Skeletal muscle satellite cell (primary cell): Measurements from ENCODE around the gene PGPEP1.
"Not testable (repeated sequence)": the region's sequence is repeated elsewhere in the genome, so short reads cannot be mapped to it uniquely, and the experiment has no call there.

Source experiments
- H3K27me3 ChIP-seq: 2 replicates; pipeline ENCODE4 v1.7.0; 2013; ENCODE audit warnings: low read length; ENCODE audit not compliant: control insufficient read depth, insufficient read depth
- H3K36me3 ChIP-seq: 2 replicates; pipeline ENCODE4 v1.7.0; 2013; ENCODE audit warnings: mild to moderate bottlenecking, control low read depth, low read length; ENCODE audit not compliant: insufficient read depth
- H3K4me1 ChIP-seq: 2 replicates; pipeline ENCODE4 v1.7.0; 2013; ENCODE audit warnings: low read length; ENCODE audit not compliant: control insufficient read depth, insufficient read depth
- H3K4me2 ChIP-seq: 2 replicates; pipeline ENCODE4 v1.7.0; 2013; ENCODE audit warnings: mild to moderate bottlenecking, low read length
- H3K4me3 ChIP-seq: 2 replicates; pipeline ENCODE4 v1.7.0; 2013; ENCODE audit warnings: low read length
- H3K9ac ChIP-seq: 2 replicates; pipeline ENCODE4 v1.7.0; 2013; ENCODE audit warnings: mild to moderate bottlenecking, low read depth, low read length, moderate library complexity
- H3K9me3 ChIP-seq: replicated peaks from 2 replicates; pipeline ENCODE4 v1.7.0; 2013; ENCODE audit warnings: mild to moderate bottlenecking, control low read depth, low read length

Gene PGPEP1

GRCh38 chr19:18322318-18322758 is 18.1 kb upstream of the PGPEP1 start:
- H3K27me3 ChIP-seq: no peaks in the 10 kb centered on the region
- H3K4me2 ChIP-seq: peak overlapping the region; percentile 89
- peaks cover 4% of the 10 kb centered on the region for H3K36me3 ChIP-seq
- H3K4me1 ChIP-seq: peaks cover 20% of the 10 kb centered on the region
- peak overlapping the region; percentile 92 for H3K9ac ChIP-seq
- peak overlapping the region; percentile 79 for H3K4me3 ChIP-seq
- no peaks in the 10 kb centered on the region for H3K9me3 ChIP-seq

- H3K4me3 ChIP-seq: peak within 1 kb of the TSS; percentile 79
- H3K9me3 ChIP-seq: no peaks in the 10 kb centered on the region
- peak within 1 kb of the TSS; percentile 89 for H3K4me2 ChIP-seq
- peak within 1 kb of the TSS; percentile 92 for H3K9ac ChIP-seq
- peaks cover 4% of the 10 kb centered on the region for H3K36me3 ChIP-seq
- peaks cover 20% of the 10 kb centered on the region for H3K4me1 ChIP-seq
- H3K27me3 ChIP-seq: no peaks in the 10 kb centered on the region
These were observed 17.5 kb upstream of the PGPEP1 start, which contains the start of gene LSM4 for GRCh38 chr19:18322759-18323460. TSS of gene LSM4 (minus strand) at chr19:18323076. CDS start at chr19:18323020, 56 bp downstream.

DNA sequence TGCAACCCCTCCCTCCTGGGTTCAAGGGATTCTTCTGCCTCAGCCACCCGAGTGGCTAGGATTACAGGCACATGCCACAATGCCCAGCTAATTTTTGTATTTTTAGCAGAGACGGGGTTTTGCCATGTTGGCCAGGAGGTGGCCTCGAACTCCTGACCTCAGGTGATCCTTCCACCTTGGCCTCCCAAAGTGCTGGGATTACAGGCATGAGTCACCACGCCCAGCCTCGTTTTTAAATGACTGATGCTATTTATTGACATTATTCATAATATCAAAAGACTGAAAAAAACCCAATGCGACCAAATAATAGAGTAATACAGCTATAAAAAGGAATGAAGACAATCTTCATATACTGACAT is 16.0 kb upstream of the PGPEP1 start:
- not testable (repeated sequence) for H3K36me3 ChIP-seq, H3K9me3 ChIP-seq, H3K4me2 ChIP-seq, H3K27me3 ChIP-seq, H3K9ac ChIP-seq, H3K4me3 ChIP-seq
- H3K4me1 ChIP-seq: peaks cover 29% of the 10 kb centered on the region

DNA sequence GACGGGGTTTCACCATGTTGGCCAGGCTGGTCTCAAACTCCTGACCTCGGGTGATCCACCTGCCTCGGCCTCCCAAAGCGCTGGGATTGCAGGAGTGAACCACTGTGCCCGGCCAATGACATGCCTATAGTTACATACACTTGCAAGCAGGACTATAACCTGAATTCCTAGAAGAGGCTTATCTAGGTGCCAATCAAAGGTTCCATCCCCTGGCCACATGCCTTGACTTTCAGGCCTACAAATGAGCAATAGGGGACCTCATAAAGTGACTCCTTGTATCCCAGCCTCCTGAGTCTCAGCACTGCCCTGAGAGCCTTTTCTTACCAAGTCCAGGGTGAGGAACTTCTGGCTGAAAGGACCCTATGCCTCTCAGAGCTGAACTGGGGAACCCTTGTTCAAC is 13.6 kb upstream of the PGPEP1 start:
- H3K9me3 ChIP-seq: no peaks in the 10 kb centered on the region
- no peaks in the 10 kb centered on the region for H3K36me3 ChIP-seq
- H3K4me1 ChIP-seq: peaks cover 25% of the 10 kb centered on the region
- no peak overlapping the region for H3K4me3 ChIP-seq
- H3K9ac ChIP-seq: no peak overlapping the region
- no peaks in the 10 kb centered on the region for H3K27me3 ChIP-seq
- no peak overlapping the region for H3K4me2 ChIP-seq

- H3K4me2 ChIP-seq: peak overlapping the region; percentile 83
- H3K9ac ChIP-seq: peak overlapping the region; percentile 59
- H3K36me3 ChIP-seq: no peaks in the 10 kb centered on the region
- no peaks in the 10 kb centered on the region for H3K27me3 ChIP-seq
- H3K4me3 ChIP-seq: peak overlapping the region; percentile 61
- no peaks in the 10 kb centered on the region for H3K9me3 ChIP-seq
- peaks cover 17% of the 10 kb centered on the region for H3K4me1 ChIP-seq
These were observed 11.9 kb upstream of the PGPEP1 start for GRCh38 chr19:18328340-18329034.

DNA sequence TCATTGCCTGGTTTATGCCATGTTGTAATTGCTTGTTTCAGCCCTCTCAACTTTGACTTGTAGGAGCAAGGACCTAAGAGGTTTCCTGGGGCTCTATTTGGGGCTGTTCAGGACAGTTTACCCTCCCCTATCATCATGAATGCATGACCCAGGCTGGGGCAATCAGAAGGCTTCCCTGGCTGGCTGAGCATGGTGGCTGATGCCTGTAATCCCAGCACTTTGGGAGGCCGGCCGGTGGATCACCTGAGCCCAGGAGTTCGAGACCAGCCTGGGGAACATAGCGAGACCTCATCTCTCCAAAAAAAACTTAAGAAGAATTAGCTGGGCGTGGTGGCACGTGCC is 11.4 kb upstream of the PGPEP1 start:
- peak overlapping the region; percentile 59 for H3K9ac ChIP-seq
- H3K9me3 ChIP-seq: no peaks in the 10 kb centered on the region
- no peaks in the 10 kb centered on the region for H3K36me3 ChIP-seq
- peak overlapping the region; percentile 61 for H3K4me3 ChIP-seq
- H3K4me1 ChIP-seq: peaks cover 12% of the 10 kb centered on the region
- H3K4me2 ChIP-seq: peak overlapping the region; percentile 83
- no peaks in the 10 kb centered on the region for H3K27me3 ChIP-seq

DNA sequence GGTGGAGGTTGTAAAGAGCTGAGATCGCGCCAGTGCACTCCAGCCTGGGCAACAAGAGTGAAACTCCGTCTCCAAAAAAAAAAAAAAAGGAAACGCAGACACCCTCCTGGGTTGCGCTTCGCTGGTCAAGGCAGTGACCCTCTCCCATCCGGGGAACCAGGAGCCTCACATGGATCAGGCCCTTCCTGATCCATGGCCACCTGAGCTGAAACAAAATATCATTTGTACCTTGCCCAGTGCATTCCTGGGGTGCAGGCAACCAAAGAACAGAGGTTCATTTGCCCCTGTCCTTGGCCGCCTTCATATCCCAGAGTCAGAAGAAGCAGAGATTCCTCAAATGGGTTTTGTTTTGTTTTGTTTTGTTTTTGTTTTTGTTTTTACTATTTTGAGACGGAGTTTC is 9.5 kb upstream of the PGPEP1 start:
- Histone ChIP-seq H3K4me3 (no peak overlapping the region), H3K9ac (no peak overlapping the region), H3K27me3 (no peaks in the 10 kb centered on the region), H3K4me2 (no peak overlapping the region), H3K36me3 (no peaks in the 10 kb centered on the region), H3K4me1 (peaks cover 9% of the 10 kb centered on the region), H3K9me3 (no peaks in the 10 kb centered on the region)

DNA sequence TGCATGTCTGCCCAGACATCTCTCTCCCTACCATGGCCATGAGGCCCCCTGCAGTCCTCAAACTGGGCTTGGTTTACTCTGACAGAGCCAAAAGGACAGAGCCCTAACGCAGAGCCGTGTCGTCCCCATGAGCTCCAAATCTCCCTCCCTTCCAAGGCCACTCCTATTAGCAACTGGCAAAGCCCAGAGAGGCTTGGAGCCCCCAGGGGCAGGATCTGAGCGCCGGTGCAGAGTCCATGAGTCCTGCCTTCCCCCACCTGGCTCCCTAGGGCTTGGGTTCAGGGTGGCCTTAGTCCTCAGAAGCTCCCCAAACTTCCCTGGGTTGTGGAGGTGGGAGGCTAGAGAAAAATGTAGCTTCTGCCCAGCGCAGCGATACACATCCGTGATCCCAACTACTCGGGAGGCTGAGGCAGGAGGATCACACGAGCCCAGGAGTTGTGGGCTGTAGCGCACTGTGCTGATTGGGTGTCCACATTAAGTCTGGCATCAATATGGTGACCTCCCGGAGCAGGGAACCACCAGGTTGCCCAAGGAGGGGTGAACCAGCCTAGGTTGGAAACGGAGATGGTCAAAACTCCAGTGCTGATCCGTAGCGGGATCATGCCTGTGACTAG is 7.4 kb upstream of the PGPEP1 start:
- Histone ChIP-seq H3K27me3 (peaks cover 2% of the 10 kb centered on the region), H3K4me3 (no peak overlapping the region), H3K4me1 (peaks cover 9% of the 10 kb centered on the region), H3K9ac (no peak overlapping the region), H3K36me3 (no peaks in the 10 kb centered on the region), H3K4me2 (no peak overlapping the region), H3K9me3 (no peaks in the 10 kb centered on the region)

GRCh38 chr19:18333680-18334079 is 6.7 kb upstream of the PGPEP1 start:
- H3K4me3 ChIP-seq: no peak overlapping the region
- no peaks in the 10 kb centered on the region for H3K9me3 ChIP-seq
- no peak overlapping the region for H3K9ac ChIP-seq
- H3K4me1 ChIP-seq: peaks cover 7% of the 10 kb centered on the region
- H3K36me3 ChIP-seq: no peaks in the 10 kb centered on the region
- peaks cover 7% of the 10 kb centered on the region for H3K27me3 ChIP-seq
- no peak overlapping the region for H3K4me2 ChIP-seq

GRCh38 chr19:18336121-18336520 is 4.3 kb upstream of the PGPEP1 start:
- peaks cover 11% of the 10 kb centered on the region for H3K4me1 ChIP-seq
- no peaks in the 10 kb centered on the region for H3K9me3 ChIP-seq
- H3K9ac ChIP-seq: no peak overlapping the region
- no peak overlapping the region for H3K4me2 ChIP-seq
- H3K27me3 ChIP-seq: peaks cover 9% of the 10 kb centered on the region
- H3K4me3 ChIP-seq: no peak overlapping the region
- H3K36me3 ChIP-seq: no peaks in the 10 kb centered on the region

GRCh38 chr19:18338541-18338940 is 1.9 kb upstream of the PGPEP1 start:
- Histone ChIP-seq H3K9ac (no peak overlapping the region), H3K4me2 (no peak overlapping the region), H3K36me3 (no peaks in the 10 kb centered on the region), H3K27me3 (peaks cover 9% of the 10 kb centered on the region), H3K9me3 (no peaks in the 10 kb centered on the region), H3K4me1 (peaks cover 16% of the 10 kb centered on the region), H3K4me3 (no peak overlapping the region)
